Peyer's patch (tissue), 4 donors: ENCODE data around the gene NR1I2. TPM values are rescaled to one million over a fixed set of nuclear protein-coding genes. Genes with fewer than 3 reads are reported as not detected.

Experiments
- DNase-seq, 3 donors: peaks; one replicate each; pipeline ENCODE4 v3.0.0-alpha.2; 2017 to 2019
- H3K27ac ChIP-seq, 4 donors: fragments of 200-600 bp; sonication (generic); one replicate each; pipeline ENCODE4 v1.5.1; 2016 to 2019
- H3K27me3 ChIP-seq, 2 donors: fragments of 200-600 bp; sonication (generic); one replicate each; pipeline ENCODE4 v1.5.1; 2019
- H3K36me3 ChIP-seq, 3 donors: fragments of 200-600 bp; sonication (generic); one replicate each; pipeline ENCODE4 v1.5.1; 2016 to 2019
- H3K4me1 ChIP-seq, 4 donors: fragments of 200-600 bp; sonication (generic); one replicate each; pipeline ENCODE4 v1.5.1; 2016 to 2019
- H3K4me3 ChIP-seq, 4 donors: fragments of 200-600 bp; sonication (generic); 1 replicate in 3 of 4; 2 replicates in 1 of 4; pipeline ENCODE4 v1.5.1; 2016 to 2019; ENCODE audit warnings: mild to moderate bottlenecking in 1 of 4
- H3K9me3 ChIP-seq, 4 donors: fragments of 200-600 bp; sonication (generic); one replicate each; pipeline ENCODE4 v1.5.1; 2016 to 2019; ENCODE audit warnings: mild to moderate bottlenecking in 1 of 4
- CTCF ChIP-seq, 6 experiments: fragments of 450-650 bp in 4 of 6; fragments of 200-600 bp in 2 of 6; sonication (generic) in 1 of 6; IDR thresholded peaks; one replicate each; pipeline ENCODE4 v1.5.1; 2017 to 2019; ENCODE audit warnings: antibody characterized with exemption in 6 of 6, mild to moderate bottlenecking in 3 of 6, moderate library complexity in 1 of 6
- POLR2A ChIP-seq, 2 donors: fragments of 450-650 bp; IDR thresholded peaks; one replicate each; pipeline ENCODE4 v1.5.1; 2017; ENCODE audit warnings: antibody characterized with exemption in 2 of 2, mild to moderate bottlenecking in 2 of 2, moderate library complexity in 2 of 2
- total RNA-seq, 4 donors: library from RNA; depleted of rRNA; stranded (reverse); fragments of >200 nt; gene quantifications; one replicate each; pipeline ENCODE4 v1.1.0, GENCODE V29; 2016

The NR1I2 gene
- total RNA-seq, 4 donors from 2014 or later: 56.9 to 572 (median 406) TPM

DNA sequence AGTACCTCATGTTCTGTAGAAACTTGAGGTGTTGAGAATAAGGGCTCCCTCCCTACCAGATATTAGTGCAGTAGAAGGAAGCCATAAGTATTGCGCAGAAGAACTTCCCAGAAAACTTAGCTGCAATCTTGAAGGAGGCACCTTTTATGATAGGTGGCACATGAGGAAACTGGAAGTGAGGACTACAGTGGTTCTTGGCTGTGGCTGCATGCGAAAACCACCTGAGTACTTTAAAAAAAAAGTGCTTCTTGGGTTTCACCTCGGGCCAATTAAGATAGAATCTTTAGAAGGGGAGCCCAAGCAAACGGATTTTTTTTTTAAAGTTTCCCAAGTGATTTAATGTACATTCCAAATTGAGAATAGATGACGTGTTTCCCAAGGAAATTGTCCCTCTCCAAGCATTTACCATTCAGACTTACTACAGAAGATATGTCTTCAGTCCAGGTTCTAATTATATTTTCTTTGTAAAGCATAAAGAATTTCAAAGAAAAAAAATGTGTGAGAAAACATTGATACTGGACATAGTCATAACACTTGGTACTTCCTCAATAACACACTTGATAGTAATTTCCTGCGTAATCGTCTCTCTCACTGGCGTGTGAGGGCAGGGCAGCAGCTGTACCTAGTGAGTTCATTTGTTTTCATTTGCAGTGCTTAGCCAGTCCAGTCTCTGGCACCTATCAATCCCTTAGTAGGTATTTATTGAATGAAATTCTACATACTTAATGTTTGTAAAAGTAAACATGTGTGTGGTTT lies 12.3 kb upstream of the NR1I2 start:
- Histone ChIP-seq H3K27me3 (no peaks in the 10 kb centered on the region), H3K4me1 (no peaks in the 10 kb centered on the region), H3K36me3 (no peaks in the 10 kb centered on the region), H3K4me3 (no peak overlapping the region), H3K9me3 (no peaks in the 10 kb centered on the region), H3K27ac (peak overlapping the region in 2 of 4 donors; percentile 34 to 48)
- TF ChIP-seq CTCF (IDR thresholded peaks at IDR 0.05) (no peak), POLR2A (IDR thresholded peaks at IDR 0.05) (no peak)
- DNase-seq: peak in 2 of 3 donors; percentile 61 to 80

- TF ChIP-seq POLR2A (IDR thresholded peaks at IDR 0.05): no peak
- TF ChIP-seq CTCF (IDR thresholded peaks at IDR 0.05): no peak
- Histone ChIP-seq H3K36me3 (no peaks in the 10 kb centered on the region), H3K27ac (no peak overlapping the region), H3K27me3 (no peaks in the 10 kb centered on the region), H3K4me1 (no peaks in the 10 kb centered on the region), H3K4me3 (no peak overlapping the region), H3K9me3 (no peaks in the 10 kb centered on the region)
- no peak for DNase-seq
Observed at GRCh38 chr3:119774444-119774843, 7.5 kb upstream of the NR1I2 start.

DNA sequence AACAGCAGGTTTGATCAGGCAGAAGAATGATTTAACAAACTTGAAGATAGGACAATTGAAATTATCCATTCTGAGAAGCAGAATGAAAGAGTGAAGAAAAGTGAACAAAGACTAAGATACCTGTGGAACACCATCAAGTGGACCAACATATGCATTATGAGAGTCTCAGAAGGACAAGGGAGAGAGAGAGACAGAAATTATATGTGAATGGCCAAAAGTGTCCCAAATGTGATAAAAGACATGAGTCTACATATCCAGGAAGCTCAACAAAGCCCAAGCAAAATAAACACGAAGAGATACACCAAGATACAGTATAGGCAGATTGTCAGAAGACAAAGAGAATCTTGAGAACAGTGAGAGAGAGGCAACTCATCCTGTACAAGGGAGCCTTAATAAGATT lies 5.6 kb upstream of the NR1I2 start:
- H3K27ac ChIP-seq: no peak overlapping the region
- H3K4me1 ChIP-seq: peaks cover 0 to 15% (median 0%) of the 10 kb centered on the region in 4 donors
- no peak for DNase-seq
- no peaks in the 10 kb centered on the region for H3K36me3 ChIP-seq
- H3K27me3 ChIP-seq: no peaks in the 10 kb centered on the region
- H3K4me3 ChIP-seq: no peak overlapping the region
- no peaks in the 10 kb centered on the region for H3K9me3 ChIP-seq
- TF ChIP-seq CTCF (IDR thresholded peaks at IDR 0.05): no peak
- TF ChIP-seq POLR2A (IDR thresholded peaks at IDR 0.05): no peak

DNA sequence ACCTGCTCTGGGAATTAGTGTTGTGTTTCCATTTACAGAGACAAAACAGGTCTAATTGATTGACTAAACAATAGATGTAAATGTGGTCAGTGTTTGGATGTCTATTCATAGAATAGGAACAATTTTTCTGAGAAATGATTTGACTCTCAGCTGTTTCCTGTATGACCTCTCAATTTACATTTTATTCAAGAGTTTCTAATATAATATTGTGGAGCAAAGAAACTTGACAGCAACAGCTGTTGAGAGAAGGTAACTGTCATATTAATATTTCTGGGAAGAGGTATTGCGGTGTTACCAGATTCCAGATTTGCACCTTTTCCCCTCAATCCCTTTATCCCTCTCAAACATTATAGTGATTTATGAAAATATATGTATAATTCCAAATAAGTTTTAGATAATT lies 3.7 kb upstream of the NR1I2 start:
- H3K27ac ChIP-seq: no peak overlapping the region
- no peak for DNase-seq
- no peaks in the 10 kb centered on the region for H3K36me3 ChIP-seq
- H3K4me3 ChIP-seq: no peak overlapping the region
- H3K9me3 ChIP-seq: no peaks in the 10 kb centered on the region
- H3K27me3 ChIP-seq: no peaks in the 10 kb centered on the region
- no peak for TF ChIP-seq CTCF (IDR thresholded peaks at IDR 0.05)
- no peak for TF ChIP-seq POLR2A (IDR thresholded peaks at IDR 0.05)
- peaks cover 0 to 15% (median 0%) of the 10 kb centered on the region in 4 donors for H3K4me1 ChIP-seq

- Histone ChIP-seq H3K36me3 (no peaks in the 10 kb centered on the region), H3K27ac (no peak overlapping the region), H3K9me3 (no peaks in the 10 kb centered on the region), H3K4me1 (peaks cover 0 to 15% (median 0%) of the 10 kb centered on the region in 4 donors), H3K4me3 (no peak overlapping the region), H3K27me3 (no peaks in the 10 kb centered on the region)
- DNase-seq: no peak
- TF ChIP-seq POLR2A (IDR thresholded peaks at IDR 0.05) (no peak), CTCF (IDR thresholded peaks at IDR 0.05) (no peak)
Observed at GRCh38 chr3:119778811-119779210, 3.1 kb upstream of the NR1I2 start.
